Measurements from ENCODE around the gene SNCA.

The SNCA gene

DNA sequence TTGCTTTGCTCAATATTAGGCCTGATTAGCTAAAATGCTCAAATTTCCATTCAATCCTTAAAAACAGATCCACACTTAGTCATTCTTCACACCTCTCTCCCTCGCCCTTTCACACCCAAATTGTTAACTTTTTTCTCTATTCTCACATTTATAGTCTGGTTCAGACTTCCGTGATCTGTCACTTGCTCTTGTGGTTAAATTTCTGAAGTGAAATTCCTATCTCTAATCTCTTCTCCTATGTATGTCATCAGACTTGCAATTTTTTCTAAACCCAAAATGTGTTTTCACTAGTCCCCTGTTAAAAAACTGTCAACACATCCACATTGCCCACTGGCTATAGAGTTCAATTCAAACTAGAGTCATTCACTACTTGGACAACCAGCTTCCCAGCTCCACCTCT lies 63.2 kb downstream of the SNCA start:
- Histone ChIP-seq H3K9me3 (ENCODE audit: low read length) (no peaks in the 10 kb centered on the region), H3K27ac (ENCODE audit: low read depth, low read length, poor library complexity, severe bottlenecking) (no peak overlapping the region), H4K20me1 (ENCODE audit: insufficient read depth, low read length) (no peaks in the 10 kb centered on the region), H3K9ac (ENCODE audit: low read length) (no peak overlapping the region), H3K36me3 (ENCODE audit: insufficient read depth, low read length) (no peaks in the 10 kb centered on the region), H3K9me2 (ENCODE audit: low read depth, low read length) (no peaks in the 10 kb centered on the region), H2AFZ (ENCODE audit: low read length) (no peak overlapping the region), H3K4me1 (ENCODE audit: insufficient read depth, low read length, severe bottlenecking) (no peaks in the 10 kb centered on the region), H3F3A (ENCODE audit: insufficient read depth, low read length) (no peaks in the 10 kb centered on the region), H3K4me3 (ENCODE audit: low read depth, low read length, poor library complexity, severe bottlenecking) (no peak overlapping the region), H3K79me2 (ENCODE audit: insufficient read depth, low read length) (no peaks in the 10 kb centered on the region), H3K4me2 (ENCODE audit: low read length) (no peak overlapping the region), H3K27me3 (ENCODE audit: insufficient read depth, low read length) (no peaks in the 10 kb centered on the region)
- TF ChIP-seq, protein P1, sequence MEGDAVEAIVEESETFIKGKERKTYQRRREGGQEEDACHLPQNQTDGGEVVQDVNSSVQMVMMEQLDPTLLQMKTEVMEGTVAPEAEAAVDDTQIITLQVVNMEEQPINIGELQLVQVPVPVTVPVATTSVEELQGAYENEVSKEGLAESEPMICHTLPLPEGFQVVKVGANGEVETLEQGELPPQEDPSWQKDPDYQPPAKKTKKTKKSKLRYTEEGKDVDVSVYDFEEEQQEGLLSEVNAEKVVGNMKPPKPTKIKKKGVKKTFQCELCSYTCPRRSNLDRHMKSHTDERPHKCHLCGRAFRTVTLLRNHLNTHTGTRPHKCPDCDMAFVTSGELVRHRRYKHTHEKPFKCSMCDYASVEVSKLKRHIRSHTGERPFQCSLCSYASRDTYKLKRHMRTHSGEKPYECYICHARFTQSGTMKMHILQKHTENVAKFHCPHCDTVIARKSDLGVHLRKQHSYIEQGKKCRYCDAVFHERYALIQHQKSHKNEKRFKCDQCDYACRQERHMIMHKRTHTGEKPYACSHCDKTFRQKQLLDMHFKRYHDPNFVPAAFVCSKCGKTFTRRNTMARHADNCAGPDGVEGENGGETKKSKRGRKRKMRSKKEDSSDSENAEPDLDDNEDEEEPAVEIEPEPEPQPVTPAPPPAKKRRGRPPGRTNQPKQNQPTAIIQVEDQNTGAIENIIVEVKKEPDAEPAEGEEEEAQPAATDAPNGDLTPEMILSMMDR (IDR thresholded peaks at IDR 0.05; ENCODE audit: low read length): no peak
- TF ChIP-seq EZH2 (IDR thresholded peaks at IDR 0.05; ENCODE audit: borderline replicate concordance, low read length): no peak

DNA sequence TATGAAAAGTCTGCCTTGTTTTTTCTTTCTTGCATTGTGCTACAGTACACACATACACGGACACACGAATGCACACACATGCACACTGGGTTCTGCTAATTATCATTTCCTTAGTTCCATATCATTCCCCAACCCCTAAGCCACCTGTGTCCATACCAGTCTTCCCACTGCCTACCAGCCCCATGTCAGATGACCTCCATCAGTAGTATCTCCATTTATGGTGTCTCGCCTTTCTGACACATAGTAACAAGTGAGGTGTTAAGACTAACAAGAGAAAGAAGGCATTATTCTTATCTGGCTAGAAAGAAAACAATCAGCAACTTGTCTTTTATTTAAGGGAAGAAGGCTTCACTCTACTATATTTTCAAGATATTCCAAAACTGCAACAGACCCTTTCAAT lies 67.1 kb downstream of the SNCA start:
- H3K27me3 ChIP-seq (ENCODE audit: insufficient read depth, low read length): no peaks in the 10 kb centered on the region
- H3K9me2 ChIP-seq (ENCODE audit: low read depth, low read length): no peaks in the 10 kb centered on the region
- H3K4me3 ChIP-seq (ENCODE audit: low read depth, low read length, poor library complexity, severe bottlenecking): no peak overlapping the region
- no peaks in the 10 kb centered on the region for H4K20me1 ChIP-seq (ENCODE audit: insufficient read depth, low read length)
- no peak overlapping the region for H3K27ac ChIP-seq (ENCODE audit: low read depth, low read length, poor library complexity, severe bottlenecking)
- H3K36me3 ChIP-seq (ENCODE audit: insufficient read depth, low read length): no peaks in the 10 kb centered on the region
- H3F3A ChIP-seq (ENCODE audit: insufficient read depth, low read length): no peaks in the 10 kb centered on the region
- H3K4me1 ChIP-seq (ENCODE audit: insufficient read depth, low read length, severe bottlenecking): no peaks in the 10 kb centered on the region
- no peak overlapping the region for H3K4me2 ChIP-seq (ENCODE audit: low read length)
- H3K9ac ChIP-seq (ENCODE audit: low read length): no peak overlapping the region
- H3K79me2 ChIP-seq (ENCODE audit: insufficient read depth, low read length): no peaks in the 10 kb centered on the region
- TF ChIP-seq EZH2 (IDR thresholded peaks at IDR 0.05; ENCODE audit: borderline replicate concordance, low read length): no peak
- TF ChIP-seq, protein P1 (IDR thresholded peaks at IDR 0.05; ENCODE audit: low read length): no peak
- H3K9me3 ChIP-seq (ENCODE audit: low read length): no peaks in the 10 kb centered on the region
- no peak overlapping the region for H2AFZ ChIP-seq (ENCODE audit: low read length)

DNA sequence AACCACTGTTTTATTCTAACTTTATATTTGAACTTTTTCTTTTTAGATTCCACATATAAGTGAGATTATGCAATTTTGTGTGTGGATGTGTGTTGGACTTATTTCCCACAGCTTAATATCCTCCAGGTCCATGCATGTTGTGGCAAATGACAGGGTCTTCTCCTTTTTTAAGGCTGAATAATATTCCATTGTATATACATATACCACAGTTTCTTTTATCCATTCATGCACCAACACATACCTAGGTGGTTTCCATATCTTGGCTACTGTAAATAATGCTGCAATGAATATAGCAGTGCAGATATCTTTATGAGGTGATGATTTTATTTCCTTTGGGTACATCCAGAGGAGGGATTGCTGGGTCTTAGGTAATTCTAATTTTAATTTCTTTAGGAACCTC lies 69.0 kb downstream of the SNCA start:
- Histone ChIP-seq H3K27me3 (ENCODE audit: insufficient read depth, low read length) (no peaks in the 10 kb centered on the region), H3K4me1 (ENCODE audit: insufficient read depth, low read length, severe bottlenecking) (no peaks in the 10 kb centered on the region), H3K27ac (ENCODE audit: low read depth, low read length, poor library complexity, severe bottlenecking) (no peak overlapping the region), H3K9me3 (ENCODE audit: low read length) (no peaks in the 10 kb centered on the region), H4K20me1 (ENCODE audit: insufficient read depth, low read length) (no peaks in the 10 kb centered on the region), H3K9me2 (ENCODE audit: low read depth, low read length) (no peaks in the 10 kb centered on the region), H3K4me3 (ENCODE audit: low read depth, low read length, poor library complexity, severe bottlenecking) (no peak overlapping the region), H3K79me2 (ENCODE audit: insufficient read depth, low read length) (no peaks in the 10 kb centered on the region), H3K4me2 (ENCODE audit: low read length) (no peak overlapping the region), H2AFZ (ENCODE audit: low read length) (no peak overlapping the region), H3K36me3 (ENCODE audit: insufficient read depth, low read length) (no peaks in the 10 kb centered on the region), H3F3A (ENCODE audit: insufficient read depth, low read length) (no peaks in the 10 kb centered on the region), H3K9ac (ENCODE audit: low read length) (no peak overlapping the region)
- TF ChIP-seq EZH2 (IDR thresholded peaks at IDR 0.05; ENCODE audit: borderline replicate concordance, low read length): no peak

DNA sequence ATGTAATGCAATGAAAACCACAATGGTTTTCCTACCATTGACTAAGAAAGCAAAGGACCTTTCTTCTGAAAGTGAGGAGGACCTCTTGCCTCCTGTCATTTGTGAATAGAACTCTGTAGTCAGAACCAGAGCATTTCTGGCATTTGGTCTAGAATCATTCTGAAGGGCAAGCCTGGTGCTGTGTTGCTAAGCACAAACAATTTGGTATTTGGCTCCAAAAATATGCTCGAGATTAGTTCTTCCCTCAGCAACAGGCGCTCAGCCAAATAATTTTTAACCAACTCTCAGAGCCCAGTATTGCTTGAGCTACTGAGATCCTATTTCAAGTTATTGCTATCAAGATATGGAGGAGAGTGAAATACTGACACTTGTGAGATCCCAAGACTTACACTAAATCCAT lies 71.0 kb downstream of the SNCA start:
- H2AFZ ChIP-seq (ENCODE audit: low read length): no peak overlapping the region
- no peaks in the 10 kb centered on the region for H3K9me2 ChIP-seq (ENCODE audit: low read depth, low read length)
- no peaks in the 10 kb centered on the region for H3K79me2 ChIP-seq (ENCODE audit: insufficient read depth, low read length)
- TF ChIP-seq EZH2 (IDR thresholded peaks at IDR 0.05; ENCODE audit: borderline replicate concordance, low read length): no peak
- TF ChIP-seq, protein P1 (IDR thresholded peaks at IDR 0.05; ENCODE audit: low read length): no peak
- H3K27me3 ChIP-seq (ENCODE audit: insufficient read depth, low read length): no peaks in the 10 kb centered on the region
- H3K9ac ChIP-seq (ENCODE audit: low read length): no peak overlapping the region
- no peaks in the 10 kb centered on the region for H4K20me1 ChIP-seq (ENCODE audit: insufficient read depth, low read length)
- H3K36me3 ChIP-seq (ENCODE audit: insufficient read depth, low read length): no peaks in the 10 kb centered on the region
- no peak overlapping the region for H3K27ac ChIP-seq (ENCODE audit: low read depth, low read length, poor library complexity, severe bottlenecking)
- H3K4me3 ChIP-seq (ENCODE audit: low read depth, low read length, poor library complexity, severe bottlenecking): no peak overlapping the region
- H3K4me2 ChIP-seq (ENCODE audit: low read length): no peak overlapping the region
- no peaks in the 10 kb centered on the region for H3F3A ChIP-seq (ENCODE audit: insufficient read depth, low read length)
- H3K4me1 ChIP-seq (ENCODE audit: insufficient read depth, low read length, severe bottlenecking): no peaks in the 10 kb centered on the region
- H3K9me3 ChIP-seq (ENCODE audit: low read length): no peaks in the 10 kb centered on the region
